Myocyte (in vitro differentiated cells): ENCODE data around the gene KIF26B. TPM values are rescaled to one million over a fixed set of nuclear protein-coding genes. Genes with fewer than 3 reads are reported as not detected.
"Not testable (repeated sequence)": the region's sequence is repeated elsewhere in the genome, so short reads cannot be mapped to it uniquely, and the experiment has no call there.

Experiments
- DNase-seq: peaks from one replicate; pipeline ENCODE4 v3.0.0-alpha.2; 2012; ENCODE audit warnings: low read depth
- polyA plus RNA-seq: library from polyadenylated mRNA; unstranded; fragments of >200 nt; gene quantifications from one replicate; pipeline ENCODE4 v1.2.1, GENCODE V29; 2012; ENCODE audit warnings: missing spikeins
- total RNA-seq: library from RNA; depleted of rRNA; stranded (reverse); fragments of >200 nt; gene quantifications from 2 replicates; pipeline ENCODE4 v1.2.3, GENCODE V29; 2014

KIF26B gene
- total RNA-seq, result 0.83 and 1.6 TPM in 2 replicates
- polyA plus RNA-seq, result 0.34 TPM

- peak; percentile 47 for DNase-seq
Measured at GRCh38 chr1:245154429-245155271, at the start of gene KIF26B. Gene KIF26B, plus strand, starts transcription at chr1:245154985. Its CDS starts 440 bp downstream, at chr1:245155425.

GRCh38 chr1:245105042-245105441, 49.7 kb upstream of the KIF26B start:
- no peak for DNase-seq

GRCh38 chr1:245105815-245106410, 48.9 kb upstream of the KIF26B start:
- no peak for DNase-seq

GRCh38 chr1:245107776-245108114, 47.0 kb upstream of the KIF26B start:
- no peak for DNase-seq

GRCh38 chr1:245108246-245108645, 46.5 kb upstream of the KIF26B start:
- DNase-seq, result no peak

- DNase-seq, result no peak
Measured at GRCh38 chr1:245108909-245109308, 45.9 kb upstream of the KIF26B start.

GRCh38 chr1:245110406-245110805, 44.4 kb upstream of the KIF26B start:
- no peak for DNase-seq

GRCh38 chr1:245111073-245111472, 43.7 kb upstream of the KIF26B start:
- DNase-seq, result no peak

- no peak for DNase-seq
Measured at GRCh38 chr1:245113649-245114048, 41.1 kb upstream of the KIF26B start.

- no peak for DNase-seq
Measured at GRCh38 chr1:245116131-245116530, 38.7 kb upstream of the KIF26B start.

GRCh38 chr1:245116751-245117150, 38.0 kb upstream of the KIF26B start:
- DNase-seq, result no peak

GRCh38 chr1:245118066-245118465, 36.7 kb upstream of the KIF26B start:
- no peak for DNase-seq

GRCh38 chr1:245118806-245119205, 36.0 kb upstream of the KIF26B start:
- peak; percentile 12 for DNase-seq

- DNase-seq, result no peak
Measured at GRCh38 chr1:245121523-245121922, 33.3 kb upstream of the KIF26B start.

- DNase-seq, result no peak
Measured at GRCh38 chr1:245124241-245124640, 30.5 kb upstream of the KIF26B start.

- no peak for DNase-seq
Measured at GRCh38 chr1:245124644-245125043, 30.1 kb upstream of the KIF26B start.

- no peak for DNase-seq
Measured at GRCh38 chr1:245126530-245126929, 28.3 kb upstream of the KIF26B start.

GRCh38 chr1:245128381-245129101, 26.2 kb upstream of the KIF26B start:
- no peak for DNase-seq

GRCh38 chr1:245129319-245130240, 25.2 kb upstream of the KIF26B start:
- DNase-seq, result no peak

- DNase-seq, result not testable (repeated sequence)
Measured at GRCh38 chr1:245130281-245131025, 24.3 kb upstream of the KIF26B start.
